Stimulated activated CD8-positive, alpha-beta memory T cell treated with anti-CD3 and anti-CD28 coated beads, Interleukin-4, amount 100 ng/mL, for 4 hours (primary cell): Measurements from ENCODE around the gene PRKCG.

Experiments used
- DNase-seq, 2 donors: peaks; one replicate each; pipeline ENCODE4 v3.0.0-alpha.2; 2020; ENCODE audit warnings: low read depth in 2 of 2, low spot score in 1 of 2

The PRKCG gene

DNA sequence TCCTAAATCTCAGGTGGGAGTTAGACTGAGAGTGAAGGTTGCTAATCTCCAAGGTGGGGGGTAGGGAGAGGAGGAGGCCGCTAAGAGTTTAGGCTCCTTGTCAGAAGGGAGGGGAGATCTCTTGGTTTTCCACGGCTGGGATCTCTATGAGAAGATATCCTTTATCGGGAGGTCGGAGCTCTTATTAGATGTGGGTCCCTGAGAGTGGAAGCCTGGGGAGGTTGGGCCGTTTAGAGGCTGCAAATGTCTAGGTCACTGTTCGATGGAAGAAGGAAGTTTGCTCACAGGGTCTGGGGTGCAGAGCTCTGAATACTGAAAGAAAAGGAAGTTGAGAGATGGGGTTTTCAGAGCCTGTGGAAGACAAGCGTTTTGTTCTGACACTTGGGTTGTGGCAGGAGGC is 10.5 kb upstream of the PRKCG start:
- no peak for DNase-seq

DNA sequence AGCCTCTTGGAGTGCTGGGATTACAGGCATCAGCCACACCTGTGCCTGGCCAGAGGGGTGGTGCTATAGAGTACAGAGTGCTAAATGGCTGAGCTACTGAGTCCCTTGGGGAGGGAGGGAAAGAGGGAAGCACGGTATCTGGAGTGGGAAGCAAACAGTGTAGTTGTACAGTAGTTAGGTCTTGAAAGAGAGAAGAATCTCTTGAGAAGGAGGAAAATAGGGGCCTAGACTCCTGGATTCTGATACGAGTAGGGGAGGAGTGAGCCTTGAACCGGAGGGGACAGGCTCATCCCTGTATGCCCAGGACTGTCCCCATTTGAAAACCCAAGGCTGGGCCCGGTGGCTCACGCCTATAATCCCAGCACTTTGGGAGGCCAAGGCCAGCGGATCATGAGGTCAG is 9.2 kb upstream of the PRKCG start:
- no peak for DNase-seq

DNA sequence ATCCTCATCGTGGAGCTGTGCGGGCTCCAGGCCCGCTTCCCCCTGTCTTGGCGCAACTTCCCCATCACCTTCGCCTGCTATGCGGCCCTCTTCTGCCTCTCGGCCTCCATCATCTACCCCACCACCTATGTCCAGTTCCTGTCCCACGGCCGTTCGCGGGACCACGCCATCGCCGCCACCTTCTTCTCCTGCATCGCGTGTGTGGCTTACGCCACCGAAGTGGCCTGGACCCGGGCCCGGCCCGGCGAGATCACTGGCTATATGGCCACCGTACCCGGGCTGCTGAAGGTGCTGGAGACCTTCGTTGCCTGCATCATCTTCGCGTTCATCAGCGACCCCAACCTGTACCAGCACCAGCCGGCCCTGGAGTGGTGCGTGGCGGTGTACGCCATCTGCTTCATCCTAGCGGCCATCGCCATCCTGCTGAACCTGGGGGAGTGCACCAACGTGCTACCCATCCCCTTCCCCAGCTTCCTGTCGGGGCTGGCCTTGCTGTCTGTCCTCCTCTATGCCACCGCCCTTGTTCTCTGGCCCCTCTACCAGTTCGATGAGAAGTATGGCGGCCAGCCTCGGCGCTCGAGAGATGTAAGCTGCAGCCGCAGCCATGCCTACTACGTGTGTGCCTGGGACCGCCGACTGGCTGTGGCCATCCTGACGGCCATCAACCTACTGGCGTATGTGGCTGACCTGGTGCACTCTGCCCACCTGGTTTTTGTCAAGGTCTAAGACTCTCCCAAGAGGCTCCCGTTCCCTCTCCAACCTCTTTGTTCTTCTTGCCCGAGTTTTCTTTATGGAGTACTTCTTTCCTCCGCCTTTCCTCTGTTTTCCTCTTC is 8.0 kb upstream of the PRKCG start:
- no peak for DNase-seq

- no peak for DNase-seq
These were observed 7.4 kb upstream of the PRKCG start for GRCh38 chr19:53874606-53874990.

GRCh38 chr19:53875602-53876325 is 6.2 kb upstream of the PRKCG start:
- no peak for DNase-seq

DNA sequence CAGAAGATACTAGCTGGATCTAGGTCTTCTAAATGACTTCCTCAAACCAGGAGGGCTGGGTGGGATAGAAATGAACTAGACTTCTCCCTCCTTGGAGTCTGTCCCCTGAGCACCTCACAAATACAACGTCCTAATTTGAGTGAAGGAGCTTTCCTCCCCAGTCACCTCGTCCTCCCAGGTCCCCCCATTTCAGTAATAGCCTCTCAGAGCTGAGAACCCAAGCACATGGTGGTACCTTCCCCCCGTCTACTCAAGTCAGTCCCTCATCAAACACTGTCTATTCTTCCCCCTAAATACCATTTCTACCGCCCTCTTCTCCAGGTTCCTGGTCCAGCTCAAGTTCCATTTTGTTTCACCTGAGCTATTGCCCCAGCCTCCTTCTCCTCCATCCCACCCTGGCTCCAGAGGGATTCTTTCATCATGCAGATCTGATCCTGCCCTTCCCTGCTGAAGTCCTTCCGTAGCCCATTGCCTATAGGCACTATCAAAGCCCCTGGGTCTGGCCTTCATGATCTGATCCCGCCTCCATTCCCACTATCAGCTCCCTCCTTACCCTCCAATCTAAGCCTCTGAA is 5.3 kb upstream of the PRKCG start:
- no peak for DNase-seq

DNA sequence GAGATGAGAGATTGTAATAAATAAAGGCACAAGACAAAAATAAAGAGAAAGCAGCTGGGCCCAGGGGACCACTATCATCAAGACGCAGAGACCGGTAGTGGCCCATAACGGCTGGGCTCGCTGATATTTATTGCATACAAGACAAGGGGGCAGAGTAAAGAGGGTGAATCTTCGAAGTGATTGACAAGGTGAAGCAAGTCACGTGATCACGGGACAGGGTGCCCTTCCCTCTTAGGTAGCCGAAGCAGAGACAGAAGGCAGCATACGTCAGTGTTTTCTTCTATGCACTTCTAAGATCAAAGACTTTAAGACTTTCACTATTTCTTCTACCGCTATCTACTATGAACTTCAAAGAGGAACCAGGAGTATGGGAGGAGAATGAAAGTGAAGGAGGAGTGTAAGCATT is 4.6 kb upstream of the PRKCG start:
- no peak for DNase-seq

- no peak for DNase-seq
These were observed 3.2 kb upstream of the PRKCG start for GRCh38 chr19:53878776-53879139.

- peak in 1 of 2 donors; percentile 68 for DNase-seq
These were observed 2.6 kb upstream of the PRKCG start for GRCh38 chr19:53879140-53880081.

DNA sequence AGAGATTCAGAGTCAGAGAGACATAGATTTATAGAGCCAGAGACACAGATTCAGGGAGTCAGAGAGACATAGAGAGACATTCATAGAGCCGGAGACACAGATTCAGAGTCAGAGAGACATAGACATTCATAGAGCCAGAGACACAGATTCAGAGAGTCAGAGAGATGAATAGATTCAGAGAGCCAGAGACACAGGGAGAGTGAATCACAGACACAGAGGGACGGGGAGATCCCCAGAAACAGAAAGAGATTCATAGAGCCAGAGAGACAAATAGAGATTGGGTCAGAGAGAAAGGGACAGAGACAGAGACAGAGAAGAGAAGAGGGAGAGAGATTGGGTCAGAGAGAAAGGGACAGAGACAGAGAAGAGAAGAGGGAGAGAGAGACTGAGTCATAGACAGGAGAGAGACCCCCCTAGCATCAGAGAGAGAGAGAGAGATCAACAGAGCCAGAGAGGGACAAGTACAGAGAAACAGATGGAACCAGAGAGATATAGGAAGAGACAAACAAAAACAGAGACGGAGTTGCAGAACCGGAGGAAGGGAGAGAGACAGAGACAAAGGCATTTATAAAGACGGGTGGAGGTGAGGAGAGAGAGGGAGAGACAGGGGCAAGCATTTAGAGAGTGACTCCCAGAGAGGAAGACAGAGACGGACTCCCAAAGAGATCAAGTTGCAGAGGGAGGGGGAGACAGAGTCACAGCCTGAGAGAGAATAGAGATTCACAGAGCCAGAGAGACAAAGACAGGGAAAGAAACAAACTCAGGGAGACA is 1.1 kb upstream of the PRKCG start:
- no peak for DNase-seq

DNA sequence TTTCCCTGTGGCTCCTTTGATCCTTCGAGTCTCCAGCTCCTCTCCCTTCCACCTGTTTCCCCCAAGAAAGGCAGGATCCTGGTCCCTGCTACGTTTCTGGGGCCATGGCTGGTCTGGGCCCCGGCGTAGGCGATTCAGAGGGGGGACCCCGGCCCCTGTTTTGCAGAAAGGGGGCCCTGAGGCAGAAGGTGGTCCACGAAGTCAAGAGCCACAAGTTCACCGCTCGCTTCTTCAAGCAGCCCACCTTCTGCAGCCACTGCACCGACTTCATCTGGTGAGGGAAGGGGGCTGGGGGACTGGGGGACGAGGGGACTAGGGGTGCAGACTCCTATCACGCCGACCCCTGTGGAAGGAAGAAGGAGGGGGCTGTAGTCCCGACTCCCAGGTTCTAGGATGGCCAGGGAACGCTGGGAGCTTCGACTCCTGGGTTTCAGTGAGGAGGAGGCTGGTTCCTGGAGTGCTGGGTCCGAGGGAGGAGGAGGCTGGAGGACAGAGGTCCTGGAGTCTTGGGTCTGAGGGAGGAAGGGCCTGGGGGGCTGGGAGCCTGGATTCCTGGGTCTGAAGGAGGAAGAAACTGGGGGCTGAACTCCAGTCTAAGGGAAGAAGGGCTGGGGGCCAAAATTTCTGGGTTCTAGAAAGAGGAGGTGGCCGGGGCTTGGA is 524 bp downstream of the PRKCG start:
- no peak for DNase-seq

GRCh38 chr19:53883231-53883661 is 1.2 kb downstream of the PRKCG start:
- no peak for DNase-seq

DNA sequence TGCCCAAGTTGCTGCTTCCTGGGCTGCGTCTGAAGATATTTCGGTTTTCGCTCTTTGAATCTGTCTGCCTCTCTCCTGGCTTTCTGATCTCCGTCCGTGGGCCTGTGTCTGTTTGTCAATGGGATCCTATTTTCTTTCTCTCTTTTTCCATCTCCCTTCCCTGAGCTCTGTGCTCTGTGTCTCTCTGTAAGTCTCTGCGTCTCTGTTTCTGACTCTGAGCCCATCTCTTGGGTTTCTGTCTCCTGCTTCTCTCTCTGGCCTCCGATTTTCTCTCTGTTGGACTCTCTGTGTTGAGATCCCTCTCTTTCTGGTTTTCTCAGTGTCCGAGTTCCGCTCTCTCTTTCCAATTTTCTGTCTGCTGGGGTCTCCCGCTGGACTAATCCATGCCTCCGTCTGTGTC is 1.7 kb downstream of the PRKCG start:
- no peak for DNase-seq

DNA sequence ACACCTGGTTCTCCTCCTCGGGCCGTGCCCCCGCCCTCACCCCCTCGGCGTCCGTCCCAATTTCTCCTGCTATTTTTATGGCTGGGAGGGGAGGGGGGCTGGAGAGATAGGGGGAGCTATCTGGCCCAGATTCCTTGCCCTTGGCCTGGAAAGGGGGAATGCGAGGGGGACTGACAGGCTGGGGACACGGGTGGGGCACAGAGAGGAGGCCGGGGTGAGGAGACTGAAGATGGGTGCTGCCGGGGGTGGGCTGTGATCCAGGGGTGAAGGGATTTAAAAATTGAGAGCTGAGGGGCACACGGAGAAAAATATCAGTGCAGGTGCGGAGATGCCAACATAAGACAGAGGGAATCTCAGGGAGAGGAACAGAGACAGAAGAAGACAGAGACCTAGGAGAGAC is 2.3 kb downstream of the PRKCG start:
- no peak for DNase-seq

GRCh38 chr19:53885036-53885435 is 3.0 kb downstream of the PRKCG start:
- no peak for DNase-seq

DNA sequence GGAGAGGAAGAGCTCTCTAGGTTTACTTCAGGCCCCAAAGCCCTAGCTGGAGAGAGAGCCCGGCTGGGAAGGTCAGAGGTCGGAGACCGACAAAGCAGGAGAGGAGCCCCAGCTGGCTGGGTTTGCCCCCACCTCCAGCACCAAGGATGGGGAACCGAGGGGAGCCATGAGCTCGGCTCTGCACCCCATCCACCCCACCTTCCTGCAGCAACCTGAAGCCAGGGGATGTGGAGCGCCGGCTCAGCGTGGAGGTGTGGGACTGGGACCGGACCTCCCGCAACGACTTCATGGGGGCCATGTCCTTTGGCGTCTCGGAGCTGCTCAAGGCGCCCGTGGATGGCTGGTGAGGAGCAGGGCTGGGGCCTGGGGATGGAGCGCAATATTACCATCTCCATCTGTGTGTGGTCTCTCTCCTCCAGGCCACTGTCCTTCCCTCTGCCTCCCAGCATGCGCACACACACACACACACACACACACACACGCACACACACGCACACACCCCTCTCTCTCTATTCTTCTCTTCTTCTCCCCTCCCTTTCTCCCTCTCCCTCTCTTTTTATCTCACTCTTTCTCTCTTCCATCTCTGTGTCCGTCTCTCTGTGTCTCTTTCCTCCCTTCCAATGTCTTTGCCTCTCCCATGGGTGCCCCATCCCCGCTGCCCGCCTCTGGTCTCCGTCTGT is 10.4 kb downstream of the PRKCG start:
- DNase-seq = no peak

- no peak for DNase-seq
These were observed 11.0 kb downstream of the PRKCG start for GRCh38 chr19:53892981-53893325.

GRCh38 chr19:53894707-53895106 is 12.7 kb downstream of the PRKCG start:
- DNase-seq = no peak

DNA sequence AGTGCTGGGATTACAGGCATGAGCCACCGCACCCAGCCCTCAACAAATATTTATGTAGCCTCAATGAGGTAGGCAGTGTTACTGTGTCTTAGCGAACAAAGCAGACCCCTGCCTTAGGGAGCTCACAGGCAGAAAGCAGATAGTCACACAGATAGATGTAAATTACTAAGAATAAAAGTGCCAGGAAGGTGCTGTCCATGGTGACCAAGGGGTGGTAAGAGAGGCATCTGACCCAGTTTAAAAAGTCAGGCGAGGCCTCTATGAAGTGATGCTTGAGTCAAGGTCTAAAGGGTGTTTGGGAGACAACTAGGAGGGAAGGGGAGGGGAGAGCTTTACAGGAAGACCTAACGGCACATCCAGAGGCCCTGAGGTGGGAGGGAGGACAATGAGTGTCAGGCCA is 14.7 kb downstream of the PRKCG start:
- no peak for DNase-seq

DNA sequence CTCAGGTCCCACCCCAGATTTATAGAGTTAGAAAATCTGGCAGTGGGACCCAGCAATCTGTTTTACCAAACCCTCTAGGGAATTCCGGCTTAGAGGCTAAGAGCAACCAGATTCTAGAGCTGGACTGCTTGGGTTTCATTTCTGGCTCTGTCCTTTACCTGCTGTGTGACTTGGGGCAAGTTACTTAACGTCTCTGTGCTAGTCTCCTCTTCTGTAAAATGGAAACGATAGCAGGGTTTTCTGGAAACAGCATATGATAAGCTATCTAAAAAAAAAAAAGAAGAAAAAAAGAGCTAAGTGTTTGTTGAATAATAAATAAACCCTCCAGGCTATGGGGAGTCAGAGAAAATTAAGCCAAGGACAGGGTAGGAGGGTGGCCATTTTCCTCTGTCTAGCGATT is 15.5 kb downstream of the PRKCG start:
- DNase-seq = no peak
